ENCODE data around the gene ABTB1.

The ABTB1 gene

DNA sequence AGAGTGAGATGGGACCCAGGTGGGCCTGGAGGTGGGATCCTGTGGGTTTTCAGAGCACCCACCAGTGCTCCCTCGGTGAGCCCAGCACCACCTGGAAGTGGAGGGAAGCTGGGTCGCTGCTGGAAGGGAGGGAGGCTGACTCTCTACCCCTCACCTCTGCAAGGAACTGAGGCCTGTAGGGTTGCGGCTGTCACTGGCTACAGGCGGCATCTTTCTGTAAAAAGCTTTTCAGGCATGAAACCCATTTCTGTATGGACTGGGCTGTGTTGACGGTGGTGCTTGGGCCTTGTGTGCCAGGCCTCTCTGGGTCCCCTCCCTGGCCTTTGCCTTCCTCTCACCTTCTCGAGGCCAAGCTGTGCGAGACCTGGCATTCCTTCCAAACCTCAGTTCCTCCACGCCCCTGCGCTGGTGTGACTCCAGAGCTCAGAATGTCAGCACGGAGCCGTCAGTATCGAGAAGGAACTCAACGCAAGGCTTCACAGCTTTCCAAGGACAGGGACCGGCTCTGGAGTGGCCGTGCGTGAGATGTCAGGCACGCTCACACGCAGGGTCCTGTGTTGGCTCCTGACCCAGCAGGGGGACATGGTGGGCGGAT lies 16.6 kb downstream of the ABTB1 start:
- H3K27ac ChIP-seq (ENCODE audit: extremely low read depth, low read depth, low read length): no peak overlapping the region
- no peaks in the 10 kb centered on the region for H3K9me3 ChIP-seq (ENCODE audit: control insufficient read depth, insufficient read depth, low read depth, low read length)
- ChIA-PET CTCF (no interaction called here), POLR2A (no interaction called here)
- no peaks in the 10 kb centered on the region for H3K4me1 ChIP-seq (ENCODE audit: control insufficient read depth, insufficient read depth, low read length)
- no peak overlapping the region for H3K4me3 ChIP-seq (ENCODE audit: low read depth, low read length)
- TF ChIP-seq KLF1 (tag by site-specific recombination; IDR thresholded peaks at IDR 0.05): no peak
- TF ChIP-seq ZNF785 (tag by site-specific recombination; IDR thresholded peaks at IDR 0.05): no peak
- TF ChIP-seq ZSCAN16 (tag by site-specific recombination; IDR thresholded peaks at IDR 0.05): no peak
- no peak for TF ChIP-seq ZNF768 (tag by site-specific recombination; IDR thresholded peaks at IDR 0.05)
- no peak for TF ChIP-seq ZNF239 (tag by site-specific recombination; IDR thresholded peaks at IDR 0.05)
- no peak for TF ChIP-seq ZNF707 (tag by site-specific recombination; IDR thresholded peaks at IDR 0.05)
- no peaks in the 10 kb centered on the region for H3K36me3 ChIP-seq (ENCODE audit: control insufficient read depth in 2 of 2, insufficient read depth in 1 of 2, low read length in 2 of 2)

DNA sequence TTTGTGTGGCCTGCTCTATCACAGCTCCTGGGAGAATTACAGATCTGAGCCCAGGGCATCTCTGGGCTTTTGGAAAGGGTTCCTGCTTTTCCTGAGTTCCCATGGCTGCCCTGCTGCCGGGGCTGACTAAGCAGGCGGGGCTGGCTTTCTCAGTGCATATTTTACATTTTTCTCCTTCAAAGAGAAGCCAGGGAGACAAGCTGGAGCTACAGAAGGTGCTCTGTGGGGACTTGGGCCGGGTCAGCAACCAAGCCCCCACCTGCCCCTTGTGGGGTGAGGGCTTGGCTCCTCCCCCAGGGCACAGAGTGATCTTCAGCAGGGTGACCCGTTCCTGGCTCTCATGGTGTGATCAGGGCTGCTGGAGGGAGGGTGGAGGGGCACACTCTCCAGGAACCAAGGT lies 17.4 kb downstream of the ABTB1 start:
- ChIA-PET CTCF (interaction anchor here (0.8 kb wide), 1 partner anchor 61 kb away, joined by 3 read pairs; no protein-coding TSS in a partner anchor), POLR2A (no interaction called here)
- no peaks in the 10 kb centered on the region for H3K9me3 ChIP-seq (ENCODE audit: control insufficient read depth, insufficient read depth, low read depth, low read length)
- H3K36me3 ChIP-seq (ENCODE audit: control insufficient read depth in 2 of 2, insufficient read depth in 1 of 2, low read length in 2 of 2): no peaks in the 10 kb centered on the region
- H3K4me3 ChIP-seq (ENCODE audit: low read depth, low read length): no peak overlapping the region
- H3K27ac ChIP-seq (ENCODE audit: extremely low read depth, low read depth, low read length): no peak overlapping the region
- H3K4me1 ChIP-seq (ENCODE audit: control insufficient read depth, insufficient read depth, low read length): no peaks in the 10 kb centered on the region
- TF ChIP-seq ZNF37A (tag by site-specific recombination; IDR thresholded peaks at IDR 0.05) (no peak), MZF1 (tag by site-specific recombination; IDR thresholded peaks at IDR 0.05; ENCODE audit: borderline replicate concordance) (no peak), ZNF777 (tag by site-specific recombination; IDR thresholded peaks at IDR 0.05; ENCODE audit: borderline replicate concordance) (no peak), ZNF473 (tag by site-specific recombination; IDR thresholded peaks at IDR 0.05) (no peak), ZNF514 (tag by site-specific recombination; IDR thresholded peaks at IDR 0.05) (no peak), ZBTB7A (tag by site-specific recombination; IDR thresholded peaks at IDR 0.05; ENCODE audit: low read depth) (no peak)

DNA sequence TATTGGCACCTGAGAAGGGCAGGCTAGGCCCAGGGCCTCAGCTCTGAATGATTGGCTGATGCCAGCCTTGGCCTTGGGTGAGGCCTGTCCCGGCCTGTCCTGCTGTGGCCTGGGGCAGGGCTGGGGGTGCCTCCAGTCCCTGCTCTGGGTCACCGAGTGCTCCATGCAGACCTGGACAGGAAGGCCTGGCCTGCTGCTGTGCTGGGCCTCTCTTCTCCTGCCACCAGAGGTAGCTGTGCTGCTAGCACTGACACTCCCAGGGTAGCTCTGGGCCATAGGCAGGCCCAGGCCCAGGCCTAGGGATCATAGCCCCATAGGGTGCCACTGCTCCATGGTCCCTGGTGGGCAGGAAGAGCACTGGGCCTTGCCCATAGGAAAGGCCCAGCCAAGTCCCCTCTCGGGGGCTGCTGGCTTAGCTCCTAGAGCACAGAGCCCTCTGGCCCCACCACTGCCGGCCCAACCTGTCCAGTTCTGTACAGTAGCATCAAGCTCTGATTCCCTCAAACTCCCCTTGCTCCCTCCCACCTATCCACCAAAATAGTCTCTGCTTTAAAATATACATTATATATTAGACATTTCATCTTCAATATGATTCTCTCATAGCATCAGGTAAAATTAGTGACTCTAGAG lies 18.2 kb downstream of the ABTB1 start:
- ChIA-PET CTCF (interaction anchor here (0.6 to 1.4 kb wide), 5 partner anchors 47 to 268 kb away, joined by 3 to 7 read pairs (median 5); no protein-coding TSS in a partner anchor), POLR2A (no interaction called here)
- no peak overlapping the region for H3K27ac ChIP-seq (ENCODE audit: extremely low read depth, low read depth, low read length)
- TF ChIP-seq, protein P1, sequence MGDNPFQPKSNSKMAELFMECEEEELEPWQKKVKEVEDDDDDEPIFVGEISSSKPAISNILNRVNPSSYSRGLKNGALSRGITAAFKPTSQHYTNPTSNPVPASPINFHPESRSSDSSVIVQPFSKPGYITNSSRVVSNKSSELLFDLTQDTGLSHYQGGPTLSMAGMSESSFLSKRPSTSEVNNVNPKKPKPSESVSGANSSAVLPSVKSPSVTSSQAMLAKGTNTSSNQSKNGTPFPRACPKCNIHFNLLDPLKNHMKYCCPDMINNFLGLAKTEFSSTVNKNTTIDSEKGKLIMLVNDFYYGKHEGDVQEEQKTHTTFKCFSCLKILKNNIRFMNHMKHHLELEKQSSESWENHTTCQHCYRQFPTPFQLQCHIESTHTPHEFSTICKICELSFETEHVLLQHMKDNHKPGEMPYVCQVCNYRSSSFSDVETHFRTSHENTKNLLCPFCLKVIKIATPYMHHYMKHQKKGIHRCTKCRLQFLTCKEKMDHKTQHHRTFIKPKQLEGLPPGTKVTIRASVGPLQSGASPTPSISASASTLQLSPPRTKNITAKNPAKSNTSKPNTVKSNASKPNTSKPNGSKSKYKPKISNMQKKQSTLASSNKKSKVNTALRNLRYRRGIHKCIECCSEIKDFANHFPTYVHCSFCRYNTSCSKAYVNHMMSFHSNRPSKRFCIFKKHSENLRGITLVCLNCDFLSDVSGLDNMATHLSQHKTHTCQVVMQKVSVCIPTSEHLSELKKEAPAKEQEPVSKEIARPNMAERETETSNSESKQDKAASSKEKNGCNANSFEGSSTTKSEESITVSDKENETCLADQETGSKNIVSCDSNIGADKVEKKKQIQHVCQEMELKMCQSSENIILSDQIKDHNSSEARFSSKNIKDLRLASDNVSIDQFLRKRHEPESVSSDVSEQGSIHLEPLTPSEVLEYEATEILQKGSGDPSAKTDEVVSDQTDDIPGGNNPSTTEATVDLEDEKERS (tag by site-specific recombination; IDR thresholded peaks at IDR 0.05): no peak
- TF ChIP-seq, protein P2, sequence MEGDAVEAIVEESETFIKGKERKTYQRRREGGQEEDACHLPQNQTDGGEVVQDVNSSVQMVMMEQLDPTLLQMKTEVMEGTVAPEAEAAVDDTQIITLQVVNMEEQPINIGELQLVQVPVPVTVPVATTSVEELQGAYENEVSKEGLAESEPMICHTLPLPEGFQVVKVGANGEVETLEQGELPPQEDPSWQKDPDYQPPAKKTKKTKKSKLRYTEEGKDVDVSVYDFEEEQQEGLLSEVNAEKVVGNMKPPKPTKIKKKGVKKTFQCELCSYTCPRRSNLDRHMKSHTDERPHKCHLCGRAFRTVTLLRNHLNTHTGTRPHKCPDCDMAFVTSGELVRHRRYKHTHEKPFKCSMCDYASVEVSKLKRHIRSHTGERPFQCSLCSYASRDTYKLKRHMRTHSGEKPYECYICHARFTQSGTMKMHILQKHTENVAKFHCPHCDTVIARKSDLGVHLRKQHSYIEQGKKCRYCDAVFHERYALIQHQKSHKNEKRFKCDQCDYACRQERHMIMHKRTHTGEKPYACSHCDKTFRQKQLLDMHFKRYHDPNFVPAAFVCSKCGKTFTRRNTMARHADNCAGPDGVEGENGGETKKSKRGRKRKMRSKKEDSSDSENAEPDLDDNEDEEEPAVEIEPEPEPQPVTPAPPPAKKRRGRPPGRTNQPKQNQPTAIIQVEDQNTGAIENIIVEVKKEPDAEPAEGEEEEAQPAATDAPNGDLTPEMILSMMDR (tag by site-specific recombination; IDR thresholded peaks at IDR 0.05): peak; percentile 65
- TF ChIP-seq ZNF335 (tag by site-specific recombination; conservative IDR thresholded peaks at IDR 0.05) (no peak), ZNF350 (tag by site-specific recombination; IDR thresholded peaks at IDR 0.05) (no peak), ZIC2 (tag by site-specific recombination; IDR thresholded peaks at IDR 0.05) (0 out of 2 replicates have a peak, but pooled peaks have one; percentile 26), ZBTB48 (tag by site-specific recombination; IDR thresholded peaks at IDR 0.05) (peak; percentile 91), ZNF777 (tag by site-specific recombination; IDR thresholded peaks at IDR 0.05; ENCODE audit: borderline replicate concordance) (no peak)
- H3K4me3 ChIP-seq (ENCODE audit: low read depth, low read length): no peak overlapping the region
- H3K4me1 ChIP-seq (ENCODE audit: control insufficient read depth, insufficient read depth, low read length): no peaks in the 10 kb centered on the region
- no peaks in the 10 kb centered on the region for H3K9me3 ChIP-seq (ENCODE audit: control insufficient read depth, insufficient read depth, low read depth, low read length)
- H3K36me3 ChIP-seq (ENCODE audit: control insufficient read depth in 2 of 2, insufficient read depth in 1 of 2, low read length in 2 of 2): no peaks in the 10 kb centered on the region

All from HEK293 (cell line).